WTC11 (cell line): Measurements from ENCODE around the gene ACOXL. TPM values are rescaled to one million over a fixed set of nuclear protein-coding genes. Genes with fewer than 3 reads are reported as not detected.

Source experiments
- ATAC-seq: fragments of 200-7000 bp; cut with Tn5 transposase; 2 replicates; pipeline ENCODE4 v1.10.0; 2021; ENCODE audit warnings: mild to moderate bottlenecking, moderate library complexity
- CTCF ChIA-PET: fragments of 300-600 bp; sonication (Branson Sonifier 250); formaldehyde crosslinking; loops from one replicate; lab custom pipeline; 2021; ENCODE audit warnings: antibody characterized with exemption; lab: Charles Lee
- POLR2A ChIA-PET: fragments of 350-600 bp; sonication (Branson Sonifier 250); formaldehyde crosslinking; loops from one replicate; lab custom pipeline; 2021; ENCODE audit warnings: antibody characterized with exemption; lab: Charles Lee
- DNase-seq: peaks from one replicate; pipeline ENCODE4 v3.0.0; 2021; ENCODE audit warnings: low spot score
- H3K27ac Mint-ChIP-seq: 2 replicates; pipeline ENCODE4 v1.8.0; 2021; ENCODE audit warnings: mixed read lengths
- H3K27me3 Mint-ChIP-seq: 2 replicates; pipeline ENCODE4 v1.8.0; 2021; ENCODE audit warnings: low read depth, mild to moderate bottlenecking, moderate library complexity, mixed read lengths
- H3K36me3 Mint-ChIP-seq: 2 replicates; pipeline ENCODE4 v1.8.0; 2021; ENCODE audit warnings: mixed read lengths
- H3K4me1 Mint-ChIP-seq: 2 replicates; pipeline ENCODE4 v1.8.0; 2022; ENCODE audit warnings: mixed read lengths
- H3K4me3 Mint-ChIP-seq: 2 replicates; pipeline ENCODE4 v1.8.0; 2021; ENCODE audit warnings: mild to moderate bottlenecking, moderate library complexity, mixed read lengths
- H3K9me3 Mint-ChIP-seq: 2 replicates; pipeline ENCODE4 v1.8.0; 2021; ENCODE audit warnings: mixed read lengths
- ATF2 ChIP-seq: sonication (generic); formaldehyde crosslinking; IDR thresholded peaks from 2 replicates; pipeline ENCODE4 v1.8.1; 2022; ENCODE audit warnings: low read depth, missing genetic modification reagents, borderline replicate concordance
- E2F4 ChIP-seq: sonication (generic); formaldehyde crosslinking; IDR thresholded peaks from 2 replicates; pipeline ENCODE4 v1.8.1; 2022; ENCODE audit warnings: low read depth, mild to moderate bottlenecking, moderate library complexity, missing genetic modification reagents, borderline replicate concordance
- FOXJ3 ChIP-seq: sonication (generic); formaldehyde crosslinking; IDR thresholded peaks from 2 replicates; pipeline ENCODE4 v1.9.0; 2021; ENCODE audit warnings: missing genetic modification reagents, mild to moderate bottlenecking, borderline replicate concordance
- GTF2I ChIP-seq: fragments of 250-450 bp; sonication (Bioruptor Pico); conservative IDR thresholded peaks from 2 replicates; pipeline ENCODE4 v1.4.0; 2021; ENCODE audit warnings: mild to moderate bottlenecking
- HMGA2 ChIP-seq: fragments of 250-450 bp; sonication (Bioruptor Pico); IDR thresholded peaks from 2 replicates; pipeline ENCODE4 v1.4.0; 2021; ENCODE audit warnings: mild to moderate bottlenecking, moderate library complexity
- NFATC4 ChIP-seq: fragments of 250-450 bp; sonication (Bioruptor Pico); IDR thresholded peaks from 2 replicates; pipeline ENCODE4 v1.9.0; 2021; ENCODE audit warnings: mild to moderate bottlenecking
- NFYB ChIP-seq: sonication (generic); formaldehyde crosslinking; conservative IDR thresholded peaks from 2 replicates; pipeline ENCODE4 v1.8.0; 2022; ENCODE audit warnings: low read depth, missing genetic modification reagents
- NR2C2 ChIP-seq: sonication (generic); formaldehyde crosslinking; IDR thresholded peaks from 2 replicates; pipeline ENCODE4 v1.8.0; 2022; ENCODE audit warnings: mild to moderate bottlenecking, missing genetic modification reagents
- NR3C1 ChIP-seq: sonication (generic); formaldehyde crosslinking; conservative IDR thresholded peaks from 2 replicates; pipeline ENCODE4 v1.8.1; 2023; ENCODE audit warnings: low read depth, mild to moderate bottlenecking, missing genetic modification reagents
- PRDM15 ChIP-seq: sonication (generic); formaldehyde crosslinking; IDR thresholded peaks from 2 replicates; pipeline ENCODE4 v1.8.0; 2022; ENCODE audit warnings: missing genetic modification reagents
- SMAD4 ChIP-seq: sonication (generic); formaldehyde crosslinking; IDR thresholded peaks from 2 replicates; pipeline ENCODE4 v1.8.0; 2022; ENCODE audit warnings: mild to moderate bottlenecking, missing genetic modification reagents
- TP53 ChIP-seq: sonication (generic); formaldehyde crosslinking; IDR thresholded peaks from 2 replicates; pipeline ENCODE4 v1.8.1; 2023; ENCODE audit warnings: mild to moderate bottlenecking, missing genetic modification reagents
- ZBTB21 ChIP-seq: sonication (generic); formaldehyde crosslinking; IDR thresholded peaks from 2 replicates; pipeline ENCODE4 v1.8.1; 2023; ENCODE audit warnings: mild to moderate bottlenecking, missing genetic modification reagents, borderline replicate concordance
- ZNF317 ChIP-seq: sonication (generic); formaldehyde crosslinking; IDR thresholded peaks from 2 replicates; pipeline ENCODE4 v1.8.1; 2023; ENCODE audit warnings: low read depth, mild to moderate bottlenecking, moderate library complexity, missing genetic modification reagents, borderline replicate concordance
- ZNF416 ChIP-seq: fragments of 250-450 bp; sonication (Bioruptor Pico); IDR thresholded peaks from 2 replicates; pipeline ENCODE4 v1.9.0; 2021; ENCODE audit warnings: mild to moderate bottlenecking, inconsistent platforms
- ZNF423 ChIP-seq: fragments of 250-450 bp; sonication (Bioruptor Pico); IDR thresholded peaks from 2 replicates; pipeline ENCODE4 v2.1.2; 2022; ENCODE audit warnings: mild to moderate bottlenecking, moderate library complexity
- total RNA-seq: library from RNA; stranded (reverse); gene quantifications from 3 replicates; pipeline ENCODE4 v1.2.3, GENCODE V29; 2021
- TF ChIP-seq, protein P1 (sequence below): sonication (generic); formaldehyde crosslinking; IDR thresholded peaks from 2 replicates; pipeline ENCODE4 v1.8.0; 2023; ENCODE audit warnings: mild to moderate bottlenecking, missing genetic modification reagents
- TF ChIP-seq, protein P2 (sequence below): fragments of 250-450 bp; sonication (Bioruptor Pico); IDR thresholded peaks from 2 replicates; pipeline ENCODE4 v1.9.0; 2021; ENCODE audit warnings: mild to moderate bottlenecking
- TF ChIP-seq, protein P3 (sequence below): sonication (generic); formaldehyde crosslinking; IDR thresholded peaks from 2 replicates; pipeline ENCODE4 v1.8.1; 2023; ENCODE audit warnings: mild to moderate bottlenecking, moderate library complexity, missing genetic modification reagents

The ACOXL gene
- total RNA-seq, 1 experiment from 2014 or later = 14.9 TPM

DNA sequence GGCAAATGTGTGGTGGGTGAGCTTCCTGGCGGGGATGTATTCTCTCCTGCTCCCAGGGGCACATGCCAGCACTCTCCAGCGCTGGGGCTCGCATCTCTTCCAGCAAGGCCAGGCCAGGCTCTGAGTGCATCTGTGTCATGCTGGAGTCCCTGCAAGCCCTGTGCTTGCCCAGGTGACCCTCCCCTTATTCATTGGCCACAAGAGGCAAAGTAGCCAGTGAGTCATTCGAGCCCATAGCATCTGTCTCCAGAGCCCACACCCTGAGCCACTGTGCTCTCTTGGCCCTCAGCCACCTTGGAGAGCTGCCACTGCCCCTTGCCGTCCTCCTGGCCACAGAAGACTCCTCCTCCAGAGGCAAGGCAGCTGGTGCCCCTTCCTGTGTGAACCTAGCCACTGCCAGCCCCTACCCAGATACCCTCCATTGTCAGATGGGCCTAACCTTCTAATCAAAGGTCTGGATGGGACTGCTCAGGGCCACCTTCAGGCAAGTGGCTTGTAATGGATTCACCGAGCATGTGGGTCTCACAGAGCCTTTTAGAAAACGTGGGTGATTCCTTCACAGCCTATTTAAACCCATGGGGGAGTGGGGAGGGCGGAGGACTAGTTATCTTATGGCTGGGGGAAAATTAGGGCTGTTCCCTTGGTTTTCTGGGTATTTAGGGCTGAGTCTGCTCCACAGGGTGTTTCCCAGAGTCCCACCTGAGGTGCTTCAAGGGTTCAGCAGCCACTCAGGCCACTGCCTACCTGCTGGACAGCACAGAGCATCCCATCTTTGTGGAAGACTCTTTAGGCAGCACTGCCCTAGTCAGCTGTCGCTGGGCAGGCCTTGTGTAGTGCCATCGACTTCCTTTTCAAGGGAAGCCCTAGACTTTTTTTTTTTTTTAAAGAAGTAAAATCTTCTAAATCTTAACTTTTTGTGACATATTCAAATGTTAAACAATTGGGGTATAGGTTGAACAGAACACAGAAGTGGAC lies 137.4 kb downstream of the ACOXL start:
- TF ChIP-seq HMGA2 (CRISPR knock-in tag) = no peak
- TF ChIP-seq NFATC4 (CRISPR knock-in tag) = no peak
- no peak for TF ChIP-seq ZNF317
- TF ChIP-seq NFYB (CRISPR knock-in tag) = no peak
- no peak for TF ChIP-seq NR2C2
- TF ChIP-seq SMAD4 (CRISPR knock-in tag) = no peak
- TF ChIP-seq PRDM15 (CRISPR knock-in tag) = no peak
- H3K4me3 Mint-ChIP-seq = no peak overlapping the region
- ChIA-PET CTCF (no interaction called here), POLR2A (no interaction called here)
- DNase-seq = no peak
- H3K36me3 Mint-ChIP-seq = no peaks in the 10 kb centered on the region
- H3K27ac Mint-ChIP-seq = no peak overlapping the region; the same call in 1 of the 2 replicates
- no peaks in the 10 kb centered on the region for H3K27me3 Mint-ChIP-seq
- peak; percentile 20 for ATAC-seq
- no peaks in the 10 kb centered on the region for H3K9me3 Mint-ChIP-seq
- H3K4me1 Mint-ChIP-seq = peaks cover 48% of the 10 kb centered on the region

GRCh38 chr2:110870545-110870944 lies 138.2 kb downstream of the ACOXL start:
- H3K27me3 Mint-ChIP-seq = no peaks in the 10 kb centered on the region
- no peaks in the 10 kb centered on the region for H3K36me3 Mint-ChIP-seq
- ATAC-seq (no peak), DNase-seq (no peak)
- no peaks in the 10 kb centered on the region for H3K9me3 Mint-ChIP-seq
- H3K4me1 Mint-ChIP-seq = peaks cover 44% of the 10 kb centered on the region
- peak overlapping the region; percentile 82; the same call in 1 of the 2 replicates for H3K27ac Mint-ChIP-seq
- CTCF ChIA-PET = no interaction called here
- no peak overlapping the region for H3K4me3 Mint-ChIP-seq
- POLR2A ChIA-PET = no interaction called here
- TF ChIP-seq, protein P1, sequence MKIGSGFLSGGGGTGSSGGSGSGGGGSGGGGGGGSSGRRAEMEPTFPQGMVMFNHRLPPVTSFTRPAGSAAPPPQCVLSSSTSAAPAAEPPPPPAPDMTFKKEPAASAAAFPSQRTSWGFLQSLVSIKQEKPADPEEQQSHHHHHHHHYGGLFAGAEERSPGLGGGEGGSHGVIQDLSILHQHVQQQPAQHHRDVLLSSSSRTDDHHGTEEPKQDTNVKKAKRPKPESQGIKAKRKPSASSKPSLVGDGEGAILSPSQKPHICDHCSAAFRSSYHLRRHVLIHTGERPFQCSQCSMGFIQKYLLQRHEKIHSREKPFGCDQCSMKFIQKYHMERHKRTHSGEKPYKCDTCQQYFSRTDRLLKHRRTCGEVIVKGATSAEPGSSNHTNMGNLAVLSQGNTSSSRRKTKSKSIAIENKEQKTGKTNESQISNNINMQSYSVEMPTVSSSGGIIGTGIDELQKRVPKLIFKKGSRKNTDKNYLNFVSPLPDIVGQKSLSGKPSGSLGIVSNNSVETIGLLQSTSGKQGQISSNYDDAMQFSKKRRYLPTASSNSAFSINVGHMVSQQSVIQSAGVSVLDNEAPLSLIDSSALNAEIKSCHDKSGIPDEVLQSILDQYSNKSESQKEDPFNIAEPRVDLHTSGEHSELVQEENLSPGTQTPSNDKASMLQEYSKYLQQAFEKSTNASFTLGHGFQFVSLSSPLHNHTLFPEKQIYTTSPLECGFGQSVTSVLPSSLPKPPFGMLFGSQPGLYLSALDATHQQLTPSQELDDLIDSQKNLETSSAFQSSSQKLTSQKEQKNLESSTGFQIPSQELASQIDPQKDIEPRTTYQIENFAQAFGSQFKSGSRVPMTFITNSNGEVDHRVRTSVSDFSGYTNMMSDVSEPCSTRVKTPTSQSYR = no peak
- TF ChIP-seq E2F4 (CRISPR knock-in tag) (no peak), NR3C1 (CRISPR knock-in tag) (no peak), FOXJ3 (CRISPR knock-in tag) (no peak), ZBTB21 (CRISPR knock-in tag) (no peak), ZNF423 (CRISPR knock-in tag) (no peak), GTF2I (CRISPR knock-in tag) (no peak), ATF2 (CRISPR knock-in tag) (no peak), TP53 (CRISPR knock-in tag) (no peak), ZNF416 (CRISPR knock-in tag) (no peak)
- TF ChIP-seq, protein P2, sequence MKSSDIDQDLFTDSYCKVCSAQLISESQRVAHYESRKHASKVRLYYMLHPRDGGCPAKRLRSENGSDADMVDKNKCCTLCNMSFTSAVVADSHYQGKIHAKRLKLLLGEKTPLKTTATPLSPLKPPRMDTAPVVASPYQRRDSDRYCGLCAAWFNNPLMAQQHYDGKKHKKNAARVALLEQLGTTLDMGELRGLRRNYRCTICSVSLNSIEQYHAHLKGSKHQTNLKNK (CRISPR knock-in tag) = no peak
- TF ChIP-seq, protein P3, sequence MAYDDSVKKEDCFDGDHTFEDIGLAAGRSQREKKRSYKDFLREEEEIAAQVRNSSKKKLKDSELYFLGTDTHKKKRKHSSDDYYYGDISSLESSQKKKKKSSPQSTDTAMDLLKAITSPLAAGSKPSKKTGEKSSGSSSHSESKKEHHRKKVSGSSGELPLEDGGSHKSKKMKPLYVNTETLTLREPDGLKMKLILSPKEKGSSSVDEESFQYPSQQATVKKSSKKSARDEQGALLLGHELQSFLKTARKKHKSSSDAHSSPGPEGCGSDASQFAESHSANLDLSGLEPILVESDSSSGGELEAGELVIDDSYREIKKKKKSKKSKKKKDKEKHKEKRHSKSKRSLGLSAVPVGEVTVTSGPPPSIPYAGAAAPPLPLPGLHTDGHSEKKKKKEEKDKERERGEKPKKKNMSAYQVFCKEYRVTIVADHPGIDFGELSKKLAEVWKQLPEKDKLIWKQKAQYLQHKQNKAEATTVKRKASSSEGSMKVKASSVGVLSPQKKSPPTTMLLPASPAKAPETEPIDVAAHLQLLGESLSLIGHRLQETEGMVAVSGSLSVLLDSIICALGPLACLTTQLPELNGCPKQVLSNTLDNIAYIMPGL (CRISPR knock-in tag) = no peak
